Measurements from ENCODE around the gene LRRC26.
"Not testable (repeated sequence)": the region's sequence is repeated elsewhere in the genome, so short reads cannot be mapped to it uniquely, and the experiment has no call there.

The LRRC26 gene

DNA sequence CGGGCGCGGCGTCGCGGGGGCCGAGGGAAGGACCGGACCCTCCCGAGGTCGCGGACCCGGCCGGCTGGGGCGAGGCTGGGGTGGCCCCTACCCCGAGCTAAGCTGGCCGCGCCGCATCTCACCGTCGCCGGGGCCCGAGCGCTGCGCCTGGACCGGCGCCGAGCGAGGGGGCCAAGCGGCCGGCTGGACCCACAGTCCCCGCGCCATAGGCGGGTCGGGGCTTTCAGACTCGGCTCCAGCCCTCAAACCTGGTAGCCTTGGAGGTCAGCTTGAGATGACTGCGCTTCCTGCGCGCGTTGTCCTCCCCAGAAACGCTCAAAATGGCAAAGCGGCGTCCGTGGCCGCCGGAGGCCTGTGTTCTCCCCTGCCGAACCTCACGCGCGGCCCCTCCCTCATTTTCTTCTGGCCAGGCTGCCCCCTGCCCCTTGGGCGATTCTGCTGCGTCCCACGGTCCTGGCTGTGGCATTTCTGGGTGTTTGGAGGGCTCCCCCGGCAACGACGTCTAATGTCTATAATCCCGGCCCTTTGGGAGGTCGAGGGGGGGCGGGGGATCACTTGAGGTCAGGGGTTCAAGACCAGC lies 39.6 kb downstream of the LRRC26 start:
- no peak for DNase-seq

DNA sequence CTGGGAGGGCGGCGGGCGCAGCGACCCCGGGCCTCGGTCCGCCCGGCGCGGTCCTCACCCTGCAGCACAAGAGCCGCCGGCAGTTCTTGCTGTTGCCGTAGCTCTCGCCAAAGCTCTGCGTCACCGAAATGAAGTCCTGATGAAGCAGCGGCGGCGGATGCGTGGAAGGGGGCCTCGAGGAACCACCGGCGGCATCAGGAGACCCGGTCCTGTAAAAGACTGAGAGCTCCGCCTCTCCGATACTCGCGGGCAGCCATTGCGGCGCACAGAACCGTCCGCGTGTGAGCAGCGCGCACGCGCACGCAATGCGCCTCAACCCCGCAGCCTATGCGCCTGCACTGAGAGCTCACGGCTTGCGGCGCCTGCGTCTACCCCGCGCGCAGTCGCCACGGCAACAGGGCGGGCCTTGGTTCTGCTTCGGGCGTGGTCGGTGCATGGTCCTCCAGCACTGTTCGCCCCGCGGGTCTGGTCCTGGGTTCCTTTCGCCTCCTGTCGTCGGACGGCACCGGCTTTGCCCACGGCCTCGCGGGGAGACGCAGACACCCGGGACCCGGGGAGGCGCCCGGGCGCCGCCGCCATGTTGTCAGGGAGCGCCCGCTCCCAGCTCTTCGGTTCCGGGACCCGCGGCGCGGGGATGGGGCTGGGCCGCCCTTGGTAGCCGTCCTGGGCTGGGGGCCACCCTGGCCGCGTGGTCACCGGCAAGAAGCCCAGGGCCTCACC lies 40.2 kb downstream of the LRRC26 start:
- DNase-seq, result peak; percentile 64

DNA sequence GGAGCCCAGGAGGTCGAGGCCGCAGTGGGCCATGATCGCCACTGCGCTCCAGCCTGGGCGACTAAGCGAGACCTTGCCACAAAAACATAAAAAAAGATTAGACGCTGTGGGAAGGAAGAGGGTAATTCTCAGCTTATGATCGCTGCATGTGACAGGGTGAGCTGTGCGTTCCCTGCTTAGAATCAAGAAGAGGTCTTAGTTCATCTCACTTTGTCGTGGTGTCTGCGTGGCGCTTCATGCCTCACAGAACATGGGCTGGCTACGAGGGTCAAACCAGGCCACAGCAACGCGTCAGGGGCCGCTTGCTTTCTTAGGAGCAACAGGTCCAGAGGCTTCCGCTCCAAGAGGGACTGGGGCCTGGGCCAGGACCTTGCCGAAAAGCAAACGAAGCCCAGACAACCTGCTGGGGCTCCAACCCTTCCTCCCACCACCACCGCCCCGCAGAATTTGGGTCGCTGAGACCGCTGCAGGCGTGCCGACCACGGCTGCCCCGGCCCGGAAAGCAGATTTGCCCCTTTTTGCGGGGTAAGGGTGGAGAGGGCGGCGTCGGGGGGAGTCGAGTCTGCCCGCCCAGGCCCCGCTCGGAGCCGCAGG lies 40.9 kb downstream of the LRRC26 start:
- no peak for DNase-seq

DNA sequence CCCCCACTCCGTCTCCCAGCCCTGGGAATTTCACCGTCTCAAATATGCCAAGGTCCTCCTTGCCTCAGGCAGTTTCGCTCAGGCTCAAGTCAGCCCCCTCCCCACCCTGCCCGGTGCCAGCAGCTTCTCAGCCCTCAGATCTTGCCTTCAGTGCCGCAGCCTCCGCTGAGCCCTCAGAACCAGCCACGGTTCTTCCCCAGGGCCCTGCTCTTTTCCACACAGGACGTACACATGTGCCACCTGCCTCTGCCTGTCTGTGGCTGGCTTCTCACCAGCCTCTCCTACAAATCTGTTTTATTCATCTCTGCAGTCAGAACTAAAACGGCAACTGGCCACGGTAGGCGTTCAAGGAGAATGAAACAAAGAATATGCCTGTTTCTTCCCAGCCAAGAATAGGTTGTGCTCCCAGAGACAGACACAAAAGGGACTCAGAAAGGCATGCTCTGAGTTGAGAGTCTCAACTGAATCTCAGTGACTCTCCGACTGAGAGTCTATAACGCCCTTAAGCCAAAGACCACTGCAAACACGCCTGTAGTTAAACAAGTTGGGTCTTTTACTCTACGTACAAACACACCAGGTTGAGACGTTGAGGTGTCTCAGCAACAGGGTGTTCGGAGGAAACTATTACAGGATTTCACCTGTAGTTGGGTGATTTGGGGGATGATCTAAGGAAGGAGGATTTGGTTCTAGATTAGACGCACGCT lies 41.5 kb downstream of the LRRC26 start:
- no peak for DNase-seq

DNA sequence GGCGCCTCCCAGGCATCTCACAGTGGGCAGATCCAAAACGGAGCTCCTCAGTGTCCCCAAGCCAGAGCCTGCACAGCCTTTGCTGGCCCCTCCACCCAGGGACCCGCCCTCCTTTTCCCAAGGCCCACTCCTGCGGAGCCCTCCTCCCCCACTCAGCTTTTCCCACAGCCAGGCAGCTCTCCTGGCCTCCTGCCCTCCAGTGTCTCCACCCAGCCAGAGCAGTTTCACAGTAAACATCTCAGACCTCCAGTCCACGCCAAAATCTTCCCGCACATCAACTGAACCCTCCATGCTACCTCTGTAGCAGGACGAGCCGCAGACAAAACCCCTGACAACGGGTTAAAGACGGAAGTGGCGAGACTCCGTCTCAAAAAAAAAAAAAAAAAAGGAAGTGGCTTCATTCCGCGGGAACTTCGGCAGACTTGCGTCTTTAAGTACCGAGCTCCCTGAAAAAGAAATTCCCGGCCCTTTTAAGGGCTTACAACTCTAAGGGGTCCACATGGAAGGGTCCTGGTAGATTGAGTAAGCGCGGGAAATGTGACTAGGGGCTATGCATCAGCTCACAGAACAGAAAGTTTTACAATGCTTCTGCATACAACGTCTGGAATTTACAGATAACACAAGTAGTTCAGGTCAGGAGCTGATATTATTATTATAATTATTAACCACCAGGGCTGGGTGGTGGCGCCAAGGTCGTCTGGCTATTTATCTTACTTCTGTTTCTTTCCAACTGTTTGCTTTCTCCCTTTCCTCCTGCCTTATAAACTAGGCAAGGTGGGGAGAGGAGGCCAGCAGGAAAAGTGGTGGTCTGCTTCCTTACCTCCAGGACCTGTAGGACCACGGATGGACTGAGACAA lies 42.3 kb downstream of the LRRC26 start:
- no peak for DNase-seq

DNA sequence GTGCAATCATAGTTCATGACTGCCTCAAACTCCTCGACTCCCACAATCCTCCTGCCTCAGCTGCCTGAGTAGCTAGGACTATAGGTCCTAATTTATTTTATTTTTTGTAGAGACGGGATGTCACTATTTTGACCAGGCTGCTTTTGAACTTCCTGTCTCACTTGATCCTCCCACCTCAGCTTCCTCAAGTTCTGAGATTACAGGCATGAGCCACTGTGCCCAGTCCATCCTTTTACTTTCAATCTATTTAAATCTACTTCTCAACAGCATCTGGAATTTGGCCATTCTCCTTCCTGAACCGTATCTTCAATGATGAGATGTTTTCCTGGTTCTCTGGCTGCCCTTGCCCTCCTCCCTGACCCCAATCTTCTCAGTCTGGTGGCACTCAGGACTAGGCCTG lies 43.1 kb downstream of the LRRC26 start:
- DNase-seq, result no peak

DNA sequence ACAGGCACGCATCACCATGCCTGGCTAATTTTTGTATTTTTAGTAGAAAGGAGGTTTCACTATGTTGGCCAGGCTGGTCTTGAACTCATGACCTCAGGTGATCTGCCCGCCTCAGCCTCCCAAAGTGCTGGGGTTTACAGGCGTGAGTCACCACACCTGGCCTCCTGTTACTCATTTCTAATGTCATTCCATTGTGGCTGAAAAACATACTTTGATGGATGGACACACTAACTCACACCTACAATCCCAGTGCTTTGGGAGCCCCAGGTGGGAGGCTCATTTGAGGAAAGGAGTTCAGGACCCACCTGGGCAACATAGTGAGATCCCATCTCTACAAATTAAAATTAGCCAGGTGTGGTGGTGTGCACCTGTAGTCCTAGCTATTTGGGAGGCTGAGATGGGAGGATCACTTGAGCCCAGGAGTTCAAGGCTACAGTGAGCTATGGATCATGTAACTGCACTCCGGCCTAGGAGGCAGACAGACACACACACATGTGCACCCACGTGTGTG lies 45.8 kb downstream of the LRRC26 start:
- not testable (repeated sequence) for DNase-seq

DNA sequence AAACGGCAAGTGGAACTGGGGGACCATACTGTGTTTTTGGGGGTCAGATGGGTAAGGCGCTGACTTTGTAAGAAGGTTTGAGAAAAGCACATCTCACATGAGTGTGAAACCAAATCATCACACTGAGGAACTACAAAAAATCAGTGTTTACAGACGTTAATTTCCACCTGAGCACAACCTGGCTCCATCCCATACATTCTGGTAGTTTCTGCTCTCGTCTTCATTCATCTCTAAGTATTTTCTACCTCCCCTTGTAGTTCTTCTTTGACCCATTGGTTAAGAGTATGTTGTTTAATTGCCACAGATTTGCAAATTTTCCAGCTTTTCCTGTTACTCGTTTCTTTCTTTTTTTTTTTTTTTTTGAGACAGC lies 46.4 kb downstream of the LRRC26 start:
- DNase-seq, result no peak

DNA sequence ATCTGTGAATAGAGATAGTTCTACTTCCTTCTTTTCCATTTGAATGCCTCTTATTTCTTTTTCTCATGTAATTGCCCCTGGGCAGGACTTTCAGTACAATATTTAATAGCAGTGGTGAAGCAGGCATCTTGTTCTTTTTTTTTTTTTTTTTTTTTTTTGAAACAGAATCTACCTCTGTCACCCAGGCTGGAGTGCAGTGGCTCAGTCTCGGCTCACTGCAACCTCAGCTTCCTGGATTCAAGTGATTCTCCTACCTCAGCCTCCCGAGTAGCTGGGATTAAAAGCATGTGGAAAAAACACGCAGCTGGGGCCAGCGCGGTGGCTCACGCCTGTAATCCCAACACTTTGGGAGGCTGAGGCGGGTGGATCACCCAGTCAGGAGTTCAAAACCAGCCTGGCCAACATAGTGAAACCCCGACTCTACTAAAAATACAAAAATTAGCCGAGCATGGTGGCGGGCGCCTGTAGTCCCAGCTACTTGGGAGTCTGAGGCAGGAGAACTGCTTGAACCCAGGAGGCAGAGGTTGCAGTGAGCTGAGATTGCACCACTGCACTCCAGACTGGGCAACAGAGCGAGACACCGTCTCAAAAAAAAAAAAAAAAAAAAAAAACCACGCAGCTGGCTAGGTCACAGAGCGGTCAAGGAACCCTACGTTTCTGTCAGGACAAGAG lies 46.9 kb downstream of the LRRC26 start:
- not testable (repeated sequence) for DNase-seq

DNA sequence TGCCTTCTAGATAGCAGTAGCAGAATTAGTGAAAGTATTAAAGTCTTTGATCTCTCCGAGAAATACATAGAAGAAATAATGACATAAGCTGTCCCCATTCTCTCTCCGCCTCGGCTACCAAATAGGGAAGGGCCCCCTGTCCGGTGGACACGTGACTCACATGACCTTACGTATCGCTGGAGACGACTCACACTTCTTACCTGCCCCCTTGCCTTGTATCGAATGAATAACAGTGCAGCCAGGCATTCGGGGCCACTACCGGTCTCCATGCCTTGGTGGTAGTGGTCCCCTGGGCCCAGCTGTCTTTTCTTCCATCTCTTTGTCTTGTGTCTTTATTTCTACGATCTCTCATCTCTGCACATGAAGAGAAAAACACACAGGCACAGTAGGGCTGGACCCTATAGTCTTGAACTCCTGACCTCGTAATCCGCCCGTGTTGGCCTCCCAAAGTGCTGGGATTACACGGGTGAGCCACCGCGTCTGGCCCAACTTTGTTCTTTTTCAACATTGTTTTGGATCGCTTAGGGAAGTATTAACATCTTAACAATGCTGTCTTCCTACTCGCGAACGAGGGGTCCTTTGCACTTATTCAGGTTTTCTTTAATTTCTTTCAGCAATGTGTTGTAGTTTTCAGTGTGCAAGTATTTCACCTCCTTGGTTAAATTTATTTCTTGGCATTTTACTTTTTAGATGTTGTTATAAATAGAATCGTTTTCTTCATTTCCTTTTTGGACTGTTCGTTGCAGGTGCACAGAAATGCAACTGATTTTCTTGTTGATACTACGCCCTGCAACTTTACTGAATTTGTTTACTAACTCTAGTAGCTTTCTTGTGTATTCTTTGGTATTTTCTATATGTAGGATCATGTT lies 47.7 kb downstream of the LRRC26 start:
- not testable (repeated sequence) for DNase-seq

All from GOT3 (cell line).